ELR (cell line): Measurements from ENCODE around the gene CENPM.
"Not testable (repeated sequence)": the region's sequence is repeated elsewhere in the genome, so short reads cannot be mapped to it uniquely, and the experiment has no call there.

Source experiments
- DNase-seq: peaks from one replicate; pipeline ENCODE4 v3.0.0-alpha.2; 2015; ENCODE audit warnings: low read depth

The CENPM gene

DNA sequence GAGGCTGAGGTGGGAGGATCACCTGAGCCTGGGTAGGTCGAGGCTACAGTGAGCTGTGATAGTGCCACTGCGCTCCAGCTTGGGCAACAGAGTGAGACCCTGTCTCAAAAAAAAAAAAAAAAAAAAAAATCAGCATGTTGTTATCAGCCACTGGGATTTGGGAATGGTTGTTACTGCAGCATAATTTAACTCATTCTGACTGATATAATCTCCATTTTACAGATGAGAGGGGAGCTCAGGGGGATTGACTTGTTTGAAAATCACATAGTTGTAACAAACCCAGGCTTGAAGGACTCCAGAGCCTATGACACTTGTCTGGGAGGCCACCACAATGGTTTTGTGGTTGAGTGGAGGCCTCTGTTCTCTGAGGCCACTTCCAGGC is 19.3 kb upstream of the CENPM start:
- no peak for DNase-seq

DNA sequence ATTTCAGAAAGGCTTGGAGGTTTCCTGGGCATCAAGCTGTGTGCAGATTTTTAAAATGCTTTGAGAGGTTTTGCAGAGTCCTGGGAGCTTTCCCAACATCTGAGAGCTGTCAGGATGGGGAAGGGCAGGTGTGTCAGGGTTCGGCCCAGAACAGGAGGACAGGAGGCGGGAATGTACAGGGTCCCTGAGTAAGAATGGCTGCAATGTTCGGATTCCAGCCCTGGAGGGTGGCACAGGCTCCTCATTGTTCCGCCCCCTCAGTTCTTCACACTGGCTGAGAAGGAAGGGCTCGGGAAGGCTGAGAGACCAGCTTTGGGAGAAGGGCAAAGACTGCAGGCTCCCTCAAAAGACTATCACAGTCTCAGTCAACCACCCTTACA is 17.1 kb upstream of the CENPM start:
- DNase-seq: no peak

- no peak for DNase-seq
These were observed 16.6 kb upstream of the CENPM start for GRCh38 chr22:41963453-41964111.

- no peak for DNase-seq
These were observed 11.1 kb upstream of the CENPM start for GRCh38 chr22:41957941-41958556.

GRCh38 chr22:41952713-41953112 is 5.8 kb upstream of the CENPM start:
- DNase-seq: peak; percentile 44

DNA sequence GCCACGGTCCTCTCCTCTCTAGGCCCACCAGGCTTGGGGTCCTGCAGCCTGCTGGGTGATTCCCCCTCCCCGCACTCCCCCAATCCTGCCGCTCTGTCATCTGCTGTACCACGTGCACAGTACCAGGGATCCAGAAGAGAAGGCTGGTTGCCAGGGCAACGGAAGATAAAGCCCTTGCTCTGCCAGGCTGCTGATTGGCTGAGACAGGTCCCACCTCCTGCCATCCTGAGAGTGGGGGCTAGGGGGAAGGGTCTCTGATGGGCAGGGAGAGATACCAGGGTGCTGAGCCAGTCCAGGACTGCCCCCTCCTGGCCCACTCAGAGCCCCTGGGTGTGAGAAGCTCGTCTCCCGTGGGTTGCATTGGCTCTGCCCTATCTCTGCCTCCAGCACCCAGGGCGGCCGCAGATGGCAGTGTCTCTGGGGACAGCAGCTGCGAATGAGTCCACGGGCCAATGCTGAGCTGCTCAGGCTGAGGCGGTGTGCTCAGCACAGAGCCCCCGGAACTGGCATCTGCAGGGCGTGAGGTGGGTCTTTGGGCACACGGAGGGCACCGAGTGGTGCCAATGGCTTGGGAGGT is 5.0 kb upstream of the CENPM start, which contains the start of gene SMIM45:
SMIM45 (plus strand) TSS at position 253 of the 577 bp plus-strand sequence.
- DNase-seq: no peak

GRCh38 chr22:41949297-41949965 is 2.5 kb upstream of the CENPM start:
- DNase-seq: no peak

- DNase-seq: not testable (repeated sequence)
These were observed 2.0 kb upstream of the CENPM start for GRCh38 chr22:41948928-41949296.

GRCh38 chr22:41948142-41948541 is 1.2 kb upstream of the CENPM start:
- DNase-seq: no peak

DNA sequence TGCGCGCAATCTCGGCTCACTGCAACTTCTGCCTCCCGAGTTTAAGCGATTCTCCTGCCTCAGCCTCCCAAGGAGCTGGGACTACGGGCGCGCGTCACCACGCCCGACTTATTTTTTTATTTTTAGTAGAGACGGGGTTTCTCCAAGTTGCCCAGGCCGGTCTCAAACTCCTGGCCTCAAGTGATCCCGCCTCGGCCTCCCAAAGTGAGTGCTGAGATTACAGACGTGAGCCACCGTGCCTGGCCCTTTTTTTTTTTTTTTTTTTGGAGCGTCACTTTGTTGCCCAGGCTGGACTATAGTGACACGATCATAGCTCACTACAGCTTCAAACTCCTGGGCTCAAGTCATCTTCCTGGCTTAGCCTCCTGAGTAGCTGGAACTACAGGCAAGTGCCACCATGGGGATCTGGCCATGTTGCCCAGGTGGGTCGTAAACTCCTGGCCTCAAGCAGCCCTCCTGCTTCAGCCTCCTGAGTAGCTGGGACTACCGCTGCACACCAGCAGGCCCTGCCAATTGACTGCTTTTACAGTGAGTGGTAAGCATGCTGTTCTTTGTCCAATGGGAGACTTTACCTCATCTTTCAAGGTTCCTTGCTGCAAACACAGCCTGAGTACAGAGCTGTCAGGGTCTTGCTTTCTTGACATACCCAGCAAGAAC is 600 bp upstream of the CENPM start:
- DNase-seq: no peak

GRCh38 chr22:41943661-41944209 is 3.2 kb downstream of the CENPM start:
- peak; percentile 37 for DNase-seq

- DNase-seq: peak; percentile 86
These were observed 5.9 kb downstream of the CENPM start for GRCh38 chr22:41940832-41941765.

GRCh38 chr22:41939981-41940831 is 6.7 kb downstream of the CENPM start:
- no peak for DNase-seq

- no peak for DNase-seq
These were observed 10.1 kb downstream of the CENPM start for GRCh38 chr22:41936894-41937169.

- DNase-seq: no peak
These were observed 11.4 kb downstream of the CENPM start for GRCh38 chr22:41935509-41935908.

- no peak for DNase-seq
These were observed 12.0 kb downstream of the CENPM start for GRCh38 chr22:41935015-41935351.

DNA sequence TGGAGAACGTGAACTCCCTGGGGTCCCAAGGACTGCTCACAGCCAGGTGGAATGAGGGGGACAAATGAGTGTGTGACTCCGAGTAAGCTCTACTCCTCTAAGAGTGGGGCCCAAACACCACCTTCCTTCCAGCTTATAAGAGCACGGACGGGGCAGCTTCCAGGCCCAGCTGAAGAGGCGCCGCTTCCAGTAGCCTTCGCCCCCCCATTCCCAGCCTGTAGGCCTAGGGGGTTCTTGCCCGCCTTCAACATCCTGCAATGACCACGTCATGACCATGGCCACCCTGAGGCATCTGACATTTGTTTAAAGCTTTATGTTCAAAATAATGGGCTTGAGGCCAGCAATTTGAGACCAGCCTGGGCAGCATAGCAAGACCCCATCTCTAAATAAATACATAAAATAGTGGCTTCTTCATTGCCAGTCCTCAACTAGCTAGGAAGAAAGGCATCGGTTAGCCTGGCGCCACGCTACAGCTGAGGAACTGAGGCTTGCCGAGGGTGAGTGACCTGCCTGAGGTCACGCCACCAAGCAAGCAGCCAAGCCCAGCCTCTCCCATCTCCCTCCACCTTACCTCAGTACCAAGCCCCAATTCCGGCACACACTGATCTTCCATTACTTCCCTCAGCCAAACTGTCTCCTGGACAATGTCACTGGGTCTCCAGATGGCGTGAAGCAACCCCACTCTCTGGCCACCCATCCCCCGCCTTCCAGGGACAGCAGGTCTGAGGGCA is 12.5 kb downstream of the CENPM start:
- no peak for DNase-seq

DNA sequence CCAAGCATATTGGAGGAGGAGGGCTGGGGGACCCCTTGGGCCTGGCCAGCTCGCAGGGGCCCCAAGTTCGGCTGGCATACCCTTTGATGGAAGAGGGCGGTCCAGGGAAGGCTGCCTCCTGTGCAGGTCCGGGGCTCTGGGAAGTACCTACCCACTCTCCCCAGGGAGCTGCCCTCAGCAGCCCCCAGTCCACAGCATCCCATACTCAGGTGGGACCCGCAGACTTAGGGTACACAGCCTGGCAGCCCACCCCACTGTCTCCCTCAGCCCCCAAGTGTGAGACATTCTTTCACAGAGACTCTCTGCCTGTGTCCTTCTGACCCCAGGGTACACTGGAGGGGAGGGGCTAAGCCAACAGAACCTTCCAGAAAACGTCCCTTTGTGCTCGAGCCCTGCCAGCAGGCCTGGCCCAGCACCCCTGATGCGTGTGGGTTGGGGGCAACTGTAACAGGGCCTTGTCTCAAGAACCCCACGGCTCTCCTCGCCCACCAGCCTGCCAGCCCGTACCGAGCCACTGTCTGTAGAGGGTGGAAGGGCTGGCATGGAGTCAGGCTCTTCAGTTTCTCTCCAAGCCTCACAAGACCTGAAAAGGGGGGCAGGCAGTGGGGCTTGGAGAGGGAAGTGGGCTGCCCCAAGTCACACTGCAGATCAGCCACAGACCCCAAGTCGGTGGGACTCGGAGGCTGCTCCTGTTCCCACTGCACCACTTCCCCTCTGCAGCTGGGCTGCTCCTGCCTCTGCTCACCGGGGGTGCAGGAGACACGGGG is 13.4 kb downstream of the CENPM start:
- DNase-seq: no peak

- DNase-seq: no peak
These were observed 14.6 kb downstream of the CENPM start for GRCh38 chr22:41932353-41932752.
